Measurements from ENCODE around the gene ELANE.
"Not testable (repeated sequence)": the region's sequence is repeated elsewhere in the genome, so short reads cannot be mapped to it uniquely, and the experiment has no call there.

ELANE gene

GRCh38 chr19:814152-815078 lies 37.7 kb upstream of the ELANE start:
- DNase-seq = no peak

GRCh38 chr19:815079-815774 lies 36.9 kb upstream of the ELANE start:
- no peak for DNase-seq

- DNase-seq = no peak
Observed at GRCh38 chr19:815775-816499, 36.2 kb upstream of the ELANE start.

- no peak for DNase-seq
Observed at GRCh38 chr19:816500-816857, 35.6 kb upstream of the ELANE start.

- not testable (repeated sequence) for DNase-seq
Observed at GRCh38 chr19:820212-820611, 31.9 kb upstream of the ELANE start.

- DNase-seq = no peak
Observed at GRCh38 chr19:821231-821824, 30.8 kb upstream of the ELANE start.

GRCh38 chr19:821825-822503 lies 30.1 kb upstream of the ELANE start, which contains the start of gene PLPPR3:
Gene PLPPR3 (minus strand): TSS chr19:821955. CDS start chr19:821559, 396 bp downstream.
- DNase-seq = peak; percentile 13

- no peak for DNase-seq
Observed at GRCh38 chr19:823565-824121, 28.5 kb upstream of the ELANE start.

GRCh38 chr19:824885-825284 lies 27.2 kb upstream of the ELANE start:
- DNase-seq = no peak

GRCh38 chr19:825897-826644 lies 26.0 kb upstream of the ELANE start:
- DNase-seq = no peak

- no peak for DNase-seq
Observed at GRCh38 chr19:827314-827709, 24.8 kb upstream of the ELANE start.

GRCh38 chr19:827710-828321 lies 24.3 kb upstream of the ELANE start, which contains the start of gene AZU1:
Gene AZU1 (plus strand): TSS chr19:827837. CDS start chr19:827847, 10 bp downstream.
- DNase-seq = no peak

GRCh38 chr19:829129-829758 lies 22.9 kb upstream of the ELANE start:
- DNase-seq = no peak

GRCh38 chr19:831407-832369 lies 20.4 kb upstream of the ELANE start:
- DNase-seq = no peak

GRCh38 chr19:834216-834615 lies 17.9 kb upstream of the ELANE start:
- DNase-seq = no peak

- DNase-seq = no peak
Observed at GRCh38 chr19:835210-835810, 16.8 kb upstream of the ELANE start.

- no peak for DNase-seq
Observed at GRCh38 chr19:840519-841206, 11.4 kb upstream of the ELANE start, which contains the start of gene PRTN3. Gene PRTN3 (plus strand): TSS chr19:840999. CDS start chr19:841009, 10 bp downstream.

- DNase-seq = not testable (repeated sequence)
Observed at GRCh38 chr19:842802-843179, 9.3 kb upstream of the ELANE start.
